ENCODE measurements around the gene MBOAT7.
A peak's percentile ranks its signal among the peaks of the same experiment; 100 is the strongest.

MBOAT7 gene

DNA sequence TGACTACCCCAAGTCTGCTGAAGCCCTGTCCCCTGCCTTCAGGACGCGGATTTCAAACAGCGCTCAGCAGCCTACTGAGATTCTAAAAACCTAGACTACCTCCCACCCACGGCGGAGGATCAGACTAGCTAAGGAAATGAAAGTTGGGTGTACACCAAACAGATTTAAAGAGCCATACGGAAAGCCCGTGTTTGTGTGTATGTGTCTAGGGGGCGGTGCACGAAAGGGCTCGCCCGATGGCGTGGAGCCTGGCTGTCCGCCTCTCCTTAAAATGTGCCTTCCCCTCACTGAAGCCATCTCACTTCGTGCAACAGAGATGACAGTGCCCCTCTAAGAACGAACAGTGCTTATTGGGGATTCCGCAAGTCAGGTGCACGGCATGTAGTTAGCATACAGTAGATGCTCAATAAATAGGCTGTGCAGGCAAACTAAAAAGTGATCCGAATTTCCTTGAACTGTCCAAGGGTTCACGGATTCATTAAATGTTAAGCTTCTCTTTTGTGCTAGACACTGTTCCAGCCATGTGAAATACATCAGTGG lies 30.5 kb downstream of the MBOAT7 start:
- Mint-ChIP-seq H3K36me3 (peaks cover 16% of the 10 kb centered on the region), H3K27ac (peak overlapping the region; percentile 94)
- no peak for DNase-seq (ENCODE audit: low spot score in 2 of 2)

DNA sequence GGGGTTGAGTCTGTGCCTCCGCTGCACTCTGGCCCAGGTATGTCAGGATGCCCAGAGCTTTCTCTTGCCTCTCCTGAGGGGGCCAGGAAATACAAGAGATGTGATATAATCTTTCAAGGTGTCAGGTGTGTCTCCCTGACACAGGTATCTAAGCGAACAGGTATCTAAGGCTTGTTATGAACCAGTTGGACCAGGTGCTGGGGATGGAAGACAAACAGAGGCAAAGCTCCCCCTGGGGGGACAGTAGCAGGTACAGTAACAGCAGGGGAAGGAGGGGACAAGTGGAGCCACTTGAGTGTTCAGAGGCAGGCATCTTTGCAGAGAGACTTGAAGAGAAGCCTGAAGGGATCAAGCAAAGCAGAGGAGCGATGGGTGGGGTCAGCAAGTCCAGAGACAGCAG lies 32.4 kb downstream of the MBOAT7 start:
- Mint-ChIP-seq H3K4me1 (peaks cover 27% of the 10 kb centered on the region), H3K27me3 (no peaks in the 10 kb centered on the region), H3K27ac (no peak overlapping the region), H3K4me3 (peak overlapping the region; percentile 32), H3K36me3 (peaks cover 22% of the 10 kb centered on the region), H3K9me3 (peaks cover 2% of the 10 kb centered on the region)
- DNase-seq (ENCODE audit: low spot score in 2 of 2) (no peak), ATAC-seq (ENCODE audit: low read depth) (no peak)

More for the DNA sequence above, 30.5 kb downstream of the MBOAT7 start:
- peaks cover 32% of the 10 kb centered on the region for H3K4me1 Mint-ChIP-seq
- peak overlapping the region; percentile 100 for H3K4me3 Mint-ChIP-seq
- peaks cover 2% of the 10 kb centered on the region for H3K9me3 Mint-ChIP-seq
- no peak for ATAC-seq (ENCODE audit: low read depth)
- peaks cover 3% of the 10 kb centered on the region for H3K27me3 Mint-ChIP-seq

DNA sequence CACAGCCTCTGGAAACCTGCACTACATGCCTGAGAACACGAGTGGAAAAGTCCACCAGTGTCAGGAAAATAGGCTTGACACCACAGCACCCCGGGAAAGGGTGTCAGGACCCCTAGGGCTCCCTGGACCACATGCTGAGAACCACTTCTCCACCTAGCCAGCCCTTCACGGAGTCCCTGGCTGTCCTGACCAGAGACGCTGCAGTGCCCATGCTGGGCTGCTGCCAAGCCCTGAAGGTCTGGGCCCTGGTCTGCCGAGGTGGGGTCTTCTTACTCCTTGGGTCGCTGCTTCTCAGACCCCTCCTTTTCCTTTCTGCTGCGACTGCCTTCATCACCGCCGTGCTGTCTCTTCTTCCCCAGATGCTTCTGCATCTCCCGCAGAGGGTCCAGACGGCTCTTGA lies 32.9 kb downstream of the MBOAT7 start:
- Mint-ChIP-seq H3K4me3 (no peak overlapping the region), H3K27ac (no peak overlapping the region), H3K9me3 (peaks cover 2% of the 10 kb centered on the region), H3K27me3 (no peaks in the 10 kb centered on the region), H3K4me1 (peaks cover 27% of the 10 kb centered on the region), H3K36me3 (peaks cover 22% of the 10 kb centered on the region)
- DNase-seq (ENCODE audit: low spot score in 2 of 2): no peak
- no peak for ATAC-seq (ENCODE audit: low read depth)

DNA sequence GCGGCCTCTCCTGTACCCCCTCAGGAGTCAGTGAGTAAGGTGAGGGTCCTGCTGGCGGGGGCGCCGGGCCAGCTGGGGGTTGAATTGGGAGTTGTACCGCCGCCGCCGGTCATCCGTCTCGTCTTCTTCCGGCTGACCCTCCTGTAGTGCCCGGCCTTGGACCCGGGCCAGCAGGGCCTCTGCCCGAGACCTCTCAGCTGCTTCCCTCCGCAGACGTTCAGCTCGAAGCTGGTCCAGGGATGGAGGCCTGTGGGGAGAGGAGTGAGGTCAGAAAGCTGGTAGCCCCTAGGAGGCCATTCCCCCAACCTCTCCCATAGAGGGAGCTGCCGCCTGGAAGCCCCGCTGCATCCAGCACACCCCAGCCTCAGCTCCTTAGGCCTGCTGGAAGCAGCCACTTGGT lies 33.7 kb downstream of the MBOAT7 start:
- peaks cover 26% of the 10 kb centered on the region for H3K36me3 Mint-ChIP-seq
- no peak overlapping the region for H3K27ac Mint-ChIP-seq
- peaks cover 24% of the 10 kb centered on the region for H3K4me1 Mint-ChIP-seq
- no peak for ATAC-seq (ENCODE audit: low read depth)
- DNase-seq (ENCODE audit: low spot score in 2 of 2): no peak
- no peak overlapping the region for H3K4me3 Mint-ChIP-seq
- no peaks in the 10 kb centered on the region for H3K27me3 Mint-ChIP-seq
- H3K9me3 Mint-ChIP-seq: no peaks in the 10 kb centered on the region

DNA sequence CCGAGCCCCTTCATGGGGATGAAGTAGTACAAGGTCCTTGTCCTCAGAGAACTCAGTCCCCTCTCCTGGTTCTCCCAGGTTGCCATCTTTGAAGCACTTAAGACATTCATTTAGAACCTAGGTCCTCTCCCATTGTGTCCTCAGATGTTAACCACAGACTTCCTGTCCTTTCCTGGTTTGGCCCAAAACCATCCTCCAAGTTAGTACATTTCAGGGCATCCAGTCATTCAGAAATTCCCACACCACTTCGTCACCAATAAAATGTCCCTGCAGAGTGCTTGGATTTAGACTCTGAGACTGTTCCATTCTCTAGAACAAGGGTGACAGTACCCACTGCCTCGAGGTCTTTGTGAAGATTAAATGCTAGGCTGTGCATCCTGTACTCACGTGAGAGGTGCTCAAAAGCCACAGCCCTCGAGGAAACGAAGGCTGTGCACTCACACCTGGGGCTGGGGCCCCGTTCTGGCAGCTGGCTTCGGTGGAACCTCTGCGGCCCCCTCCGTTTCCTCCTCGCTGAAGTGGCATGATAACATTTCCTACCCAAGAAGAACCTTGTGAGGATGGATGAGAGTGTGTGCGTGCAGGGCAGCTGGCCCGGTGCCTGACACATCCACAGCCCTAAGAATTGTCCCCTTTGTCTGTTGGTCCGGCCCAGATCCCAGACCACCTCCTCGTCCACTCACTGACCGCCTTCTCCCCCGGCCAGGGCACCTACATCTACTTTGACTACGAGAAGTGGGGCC lies 34.6 kb downstream of the MBOAT7 start:
- H3K4me1 Mint-ChIP-seq: peaks cover 19% of the 10 kb centered on the region
- H3K36me3 Mint-ChIP-seq: peaks cover 31% of the 10 kb centered on the region
- DNase-seq (ENCODE audit: low spot score in 2 of 2) (no peak), ATAC-seq (ENCODE audit: low read depth) (no peak)
- H3K4me3 Mint-ChIP-seq: no peak overlapping the region
- H3K27ac Mint-ChIP-seq: no peak overlapping the region
- H3K9me3 Mint-ChIP-seq: no peaks in the 10 kb centered on the region
- H3K27me3 Mint-ChIP-seq: no peaks in the 10 kb centered on the region

DNA sequence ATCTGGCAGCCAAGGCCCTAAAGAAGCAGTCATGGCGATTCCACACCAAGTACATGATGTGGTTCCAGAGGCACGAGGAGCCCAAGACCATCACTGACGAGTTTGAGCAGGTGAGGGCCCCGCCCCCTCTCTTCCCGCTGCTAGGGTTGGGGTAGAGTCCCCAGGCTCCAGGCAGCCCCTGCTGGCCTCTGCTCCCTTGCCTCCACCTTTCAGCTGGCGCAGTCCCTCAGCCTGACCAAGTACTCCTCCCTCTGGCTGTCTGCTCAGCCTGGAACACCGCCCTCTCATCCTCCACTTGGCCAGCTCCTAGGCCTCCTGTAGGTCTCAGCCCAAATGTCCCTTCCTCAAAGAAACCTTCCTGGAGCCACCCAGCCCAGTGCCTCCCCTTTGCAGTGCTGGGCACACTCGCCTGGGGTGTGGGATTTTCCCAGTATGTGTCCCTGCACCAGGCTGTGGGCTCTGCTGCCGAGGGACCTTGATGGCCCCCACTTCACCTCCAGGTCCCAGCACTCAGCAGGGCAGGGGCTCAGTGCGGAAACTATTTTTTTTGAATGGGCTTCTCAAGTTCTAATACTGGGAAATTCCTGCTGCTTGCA lies 35.6 kb downstream of the MBOAT7 start:
- H3K4me1 Mint-ChIP-seq: peaks cover 18% of the 10 kb centered on the region
- H3K4me3 Mint-ChIP-seq: no peak overlapping the region
- no peak overlapping the region for H3K27ac Mint-ChIP-seq
- DNase-seq (ENCODE audit: low spot score in 2 of 2) (no peak), ATAC-seq (ENCODE audit: low read depth) (no peak)
- H3K27me3 Mint-ChIP-seq: no peaks in the 10 kb centered on the region
- H3K9me3 Mint-ChIP-seq: no peaks in the 10 kb centered on the region
- H3K36me3 Mint-ChIP-seq: peaks cover 32% of the 10 kb centered on the region

DNA sequence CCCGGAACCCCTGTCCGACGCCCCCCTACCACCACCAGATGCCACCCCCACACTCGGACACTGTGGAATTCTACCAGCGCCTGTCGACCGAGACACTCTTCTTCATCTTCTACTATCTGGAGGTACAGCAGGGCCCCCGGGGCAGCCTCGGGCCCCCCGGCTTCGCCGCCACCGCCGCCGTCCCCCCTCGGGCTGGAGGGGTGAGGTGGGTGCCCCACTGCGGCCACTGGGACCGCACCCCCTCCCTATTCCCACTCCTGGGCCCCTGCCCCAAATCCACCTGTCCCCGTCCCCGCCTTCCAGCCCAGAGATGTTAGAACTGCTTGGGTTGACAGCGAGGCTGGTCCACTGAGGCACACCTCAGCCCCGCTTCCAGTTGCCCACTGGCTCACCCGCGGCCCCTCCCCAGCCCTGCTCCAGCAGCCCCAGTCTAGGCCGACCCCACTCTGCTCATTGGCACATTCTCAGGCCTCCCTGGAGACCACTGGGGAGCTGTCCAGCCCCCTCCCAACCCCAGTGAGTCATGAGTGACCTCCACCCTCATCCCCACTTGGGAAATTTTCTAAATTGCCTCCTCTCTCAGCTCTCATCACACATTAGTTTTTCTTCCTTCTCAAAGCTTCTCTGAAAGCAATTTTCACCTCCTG lies 36.4 kb downstream of the MBOAT7 start:
- DNase-seq (ENCODE audit: low spot score in 2 of 2): no peak

DNA sequence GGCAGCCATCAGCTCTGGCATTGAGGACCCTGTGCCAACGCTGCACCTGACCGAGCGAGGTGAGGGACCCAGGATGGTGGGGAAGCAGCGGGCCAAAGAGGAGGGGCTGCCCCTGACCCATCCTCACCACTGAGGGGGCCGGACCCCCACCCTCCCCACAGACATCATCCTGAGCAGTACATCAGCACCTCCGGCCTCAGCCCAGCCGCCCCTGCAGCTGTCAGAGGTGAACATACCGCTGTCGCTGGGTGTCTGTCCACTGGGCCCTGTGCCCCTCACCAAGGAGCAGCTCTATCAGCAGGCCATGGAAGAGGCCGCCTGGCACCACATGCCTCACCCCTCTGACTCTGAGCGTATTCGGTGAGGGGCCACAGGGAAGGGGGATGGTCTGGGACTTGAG lies 37.1 kb downstream of the MBOAT7 start:
- H3K9me3 Mint-ChIP-seq: no peaks in the 10 kb centered on the region
- DNase-seq (ENCODE audit: low spot score in 2 of 2): no peak
- no peaks in the 10 kb centered on the region for H3K27me3 Mint-ChIP-seq
- no peak overlapping the region for H3K4me3 Mint-ChIP-seq
- H3K36me3 Mint-ChIP-seq: peaks cover 32% of the 10 kb centered on the region
- H3K27ac Mint-ChIP-seq: no peak overlapping the region
- H3K4me1 Mint-ChIP-seq: peaks cover 10% of the 10 kb centered on the region
- ATAC-seq (ENCODE audit: low read depth): no peak

More for the DNA sequence above, 36.4 kb downstream of the MBOAT7 start:
- Mint-ChIP-seq H3K4me1 (peaks cover 10% of the 10 kb centered on the region), H3K9me3 (no peaks in the 10 kb centered on the region), H3K27ac (no peak overlapping the region), H3K4me3 (no peak overlapping the region), H3K27me3 (no peaks in the 10 kb centered on the region), H3K36me3 (peaks cover 30% of the 10 kb centered on the region)
- no peak for ATAC-seq (ENCODE audit: low read depth)

DNA sequence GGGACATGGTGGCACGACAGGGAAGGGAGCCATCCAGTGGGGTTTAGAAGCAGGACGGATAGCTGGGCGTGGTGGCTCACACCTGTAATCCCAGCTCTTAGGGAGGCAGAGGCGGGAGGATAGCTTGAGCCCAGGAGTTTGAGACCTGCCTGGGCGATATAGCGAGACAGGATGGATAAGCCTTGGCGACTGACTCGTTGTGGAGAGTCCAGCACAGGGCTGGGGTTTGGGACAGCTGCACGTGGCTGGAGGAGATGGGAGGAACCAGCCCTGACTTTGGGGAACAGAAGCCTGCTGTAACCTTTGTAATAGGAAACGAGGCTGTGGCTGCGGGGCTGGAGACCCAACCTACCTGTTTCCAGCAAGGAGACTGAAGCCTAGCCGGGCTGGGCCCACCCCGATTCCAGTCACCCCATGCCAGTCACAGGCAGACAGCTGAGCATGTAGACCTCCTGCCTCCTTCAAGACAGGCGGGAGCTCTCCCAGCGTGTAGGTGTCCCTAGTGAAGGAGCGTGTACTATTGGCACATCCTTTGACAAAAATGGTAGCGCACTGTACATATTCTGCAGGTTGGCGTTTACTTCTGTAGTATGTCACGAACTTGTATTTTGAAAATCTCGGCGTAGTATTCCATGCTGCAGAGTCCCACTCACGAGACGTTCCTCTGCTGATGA lies 37.9 kb downstream of the MBOAT7 start:
- ATAC-seq (ENCODE audit: low read depth): no peak
- Mint-ChIP-seq H3K4me3 (no peak overlapping the region), H3K4me1 (peaks cover 7% of the 10 kb centered on the region), H3K36me3 (peaks cover 34% of the 10 kb centered on the region), H3K27ac (no peak overlapping the region), H3K27me3 (no peaks in the 10 kb centered on the region), H3K9me3 (no peaks in the 10 kb centered on the region)
- DNase-seq (ENCODE audit: low spot score in 2 of 2): no peak

DNA sequence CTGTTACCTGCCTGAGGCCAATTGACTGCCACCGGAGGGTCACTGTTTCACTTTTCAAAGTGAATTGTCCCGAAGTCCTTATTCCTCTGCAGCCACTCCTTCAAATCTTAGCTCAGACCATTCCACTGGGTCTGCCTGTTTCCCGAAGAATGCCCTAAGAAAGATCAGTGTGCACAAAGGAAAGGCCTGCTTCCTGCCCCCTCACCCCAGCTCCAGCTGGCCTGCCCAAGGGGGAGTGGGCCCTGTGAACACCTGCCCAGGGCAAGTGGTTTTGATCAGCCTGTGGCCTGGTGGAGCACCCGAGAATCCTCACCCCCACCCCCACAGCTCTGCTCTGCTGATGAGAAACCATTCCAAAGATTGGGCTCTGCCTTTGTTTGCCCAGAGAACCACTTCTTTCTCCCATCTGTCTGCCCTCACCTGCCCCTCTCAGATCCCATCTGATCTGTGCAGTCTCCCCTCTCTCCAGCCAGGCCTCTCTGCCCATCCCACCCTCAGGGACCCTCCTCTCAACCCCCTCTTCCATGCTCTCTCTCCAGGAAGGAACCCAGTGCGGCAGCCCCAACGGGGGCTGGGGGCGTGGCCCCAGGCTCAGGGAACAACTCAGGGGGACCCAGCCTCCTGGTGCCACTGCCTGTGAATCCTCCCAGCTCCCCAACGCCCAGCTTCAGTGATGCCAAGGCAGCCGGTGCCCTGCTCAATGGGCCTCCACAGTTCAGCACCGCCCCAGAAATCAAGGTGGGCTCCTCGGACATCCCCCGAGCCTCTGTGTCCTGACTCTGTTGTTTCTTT lies 40.2 kb downstream of the MBOAT7 start:
- Mint-ChIP-seq H3K9me3 (no peaks in the 10 kb centered on the region), H3K27ac (no peak overlapping the region), H3K4me1 (peaks cover 9% of the 10 kb centered on the region), H3K36me3 (peaks cover 39% of the 10 kb centered on the region), H3K27me3 (no peaks in the 10 kb centered on the region), H3K4me3 (no peak overlapping the region)
- no peak for DNase-seq (ENCODE audit: low spot score in 2 of 2)
- no peak for ATAC-seq (ENCODE audit: low read depth)

DNA sequence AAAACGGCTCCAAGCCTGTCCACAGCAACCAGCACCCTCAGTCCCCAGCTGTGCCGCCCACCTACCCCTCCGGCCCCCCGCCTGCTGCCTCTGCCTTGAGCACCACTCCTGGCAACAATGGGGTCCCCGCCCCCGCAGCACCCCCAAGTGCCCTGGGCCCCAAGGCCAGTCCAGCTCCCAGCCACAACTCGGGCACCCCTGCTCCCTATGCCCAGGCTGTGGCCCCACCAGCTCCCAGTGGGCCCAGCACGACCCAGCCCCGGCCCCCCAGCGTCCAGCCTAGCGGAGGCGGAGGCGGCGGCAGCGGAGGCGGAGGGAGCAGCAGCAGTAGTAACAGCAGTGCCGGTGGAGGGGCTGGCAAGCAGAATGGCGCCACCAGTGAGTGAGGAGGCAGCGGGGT lies 41.2 kb downstream of the MBOAT7 start:
- H3K27ac Mint-ChIP-seq: no peak overlapping the region
- no peak overlapping the region for H3K4me3 Mint-ChIP-seq
- no peaks in the 10 kb centered on the region for H3K27me3 Mint-ChIP-seq
- H3K9me3 Mint-ChIP-seq: no peaks in the 10 kb centered on the region
- DNase-seq (ENCODE audit: low spot score in 2 of 2) (no peak), ATAC-seq (ENCODE audit: low read depth) (no peak)
- H3K36me3 Mint-ChIP-seq: peaks cover 42% of the 10 kb centered on the region
- peaks cover 11% of the 10 kb centered on the region for H3K4me1 Mint-ChIP-seq

DNA sequence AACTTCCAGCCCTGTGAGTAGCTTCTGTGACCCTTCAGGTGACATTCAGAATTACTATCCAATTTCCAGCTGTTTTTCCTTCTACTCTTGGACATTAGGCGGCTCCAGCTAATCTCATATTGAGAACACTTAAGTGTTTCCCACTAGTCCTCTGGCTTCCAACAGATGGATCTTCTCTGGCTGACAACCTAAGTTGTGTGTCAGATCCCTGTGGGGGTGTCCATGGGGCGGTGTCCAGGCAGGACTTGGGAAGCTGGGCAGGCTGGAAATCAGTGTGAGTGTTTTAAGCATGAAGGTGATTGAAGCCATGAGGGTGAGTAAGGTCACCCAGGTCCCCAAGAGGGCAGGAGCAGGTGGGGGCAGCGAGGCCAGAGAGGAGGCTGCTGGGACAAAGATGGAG lies 41.7 kb downstream of the MBOAT7 start:
- no peak overlapping the region for H3K27ac Mint-ChIP-seq
- no peaks in the 10 kb centered on the region for H3K27me3 Mint-ChIP-seq
- no peaks in the 10 kb centered on the region for H3K9me3 Mint-ChIP-seq
- peaks cover 45% of the 10 kb centered on the region for H3K36me3 Mint-ChIP-seq
- ATAC-seq (ENCODE audit: low read depth): no peak
- H3K4me1 Mint-ChIP-seq: peaks cover 11% of the 10 kb centered on the region
- no peak for DNase-seq (ENCODE audit: low spot score in 2 of 2)
- no peak overlapping the region for H3K4me3 Mint-ChIP-seq

DNA sequence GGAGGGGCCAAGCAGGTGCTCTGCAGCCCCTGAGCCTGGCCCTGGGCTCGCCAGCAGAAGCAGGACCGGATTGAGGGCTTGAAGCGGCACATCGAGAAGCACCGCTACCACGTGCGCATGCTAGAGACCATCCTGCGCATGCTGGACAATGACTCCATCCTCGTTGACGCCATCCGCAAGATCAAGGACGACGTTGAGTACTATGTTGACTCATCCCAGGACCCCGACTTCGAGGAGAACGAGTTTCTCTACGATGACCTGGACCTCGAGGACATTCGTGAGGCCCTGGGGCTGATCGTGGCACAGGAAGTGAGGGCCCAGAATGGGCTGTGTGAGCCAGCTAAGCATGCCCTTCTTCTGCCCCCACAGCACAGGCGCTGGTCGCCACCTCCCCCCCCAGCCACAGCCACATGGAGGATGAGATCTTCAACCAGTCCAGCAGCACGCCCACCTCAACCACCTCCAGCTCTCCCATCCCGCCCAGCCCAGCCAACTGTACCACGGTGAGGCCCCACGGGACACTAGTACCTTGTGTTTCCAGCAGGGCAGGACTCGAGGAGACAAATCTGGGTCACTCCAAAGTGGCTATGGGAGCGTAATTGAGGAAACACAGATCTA lies 43.7 kb downstream of the MBOAT7 start:
- peaks cover 44% of the 10 kb centered on the region for H3K36me3 Mint-ChIP-seq
- ATAC-seq (ENCODE audit: low read depth) (no peak), DNase-seq (ENCODE audit: low spot score in 2 of 2) (no peak)
- H3K27me3 Mint-ChIP-seq: no peaks in the 10 kb centered on the region
- peaks cover 20% of the 10 kb centered on the region for H3K4me1 Mint-ChIP-seq
- peak overlapping the region; percentile 50 for H3K27ac Mint-ChIP-seq
- no peak overlapping the region for H3K4me3 Mint-ChIP-seq
- H3K9me3 Mint-ChIP-seq: no peaks in the 10 kb centered on the region
